Middle frontal gyrus (tissue), 1 donor: Measurements from ENCODE around the gene MSLN.
"Not testable (repeated sequence)": the region's sequence is repeated elsewhere in the genome, so short reads cannot be mapped to it uniquely, and the experiment has no call there.

ENCODE experiments used
- DNase-seq: peaks from one replicate; pipeline ENCODE4 v3.0.0-alpha.2; 2015; ENCODE audit warnings: low spot score; ENCODE audit errors: extremely low spot score

Gene MSLN

DNA sequence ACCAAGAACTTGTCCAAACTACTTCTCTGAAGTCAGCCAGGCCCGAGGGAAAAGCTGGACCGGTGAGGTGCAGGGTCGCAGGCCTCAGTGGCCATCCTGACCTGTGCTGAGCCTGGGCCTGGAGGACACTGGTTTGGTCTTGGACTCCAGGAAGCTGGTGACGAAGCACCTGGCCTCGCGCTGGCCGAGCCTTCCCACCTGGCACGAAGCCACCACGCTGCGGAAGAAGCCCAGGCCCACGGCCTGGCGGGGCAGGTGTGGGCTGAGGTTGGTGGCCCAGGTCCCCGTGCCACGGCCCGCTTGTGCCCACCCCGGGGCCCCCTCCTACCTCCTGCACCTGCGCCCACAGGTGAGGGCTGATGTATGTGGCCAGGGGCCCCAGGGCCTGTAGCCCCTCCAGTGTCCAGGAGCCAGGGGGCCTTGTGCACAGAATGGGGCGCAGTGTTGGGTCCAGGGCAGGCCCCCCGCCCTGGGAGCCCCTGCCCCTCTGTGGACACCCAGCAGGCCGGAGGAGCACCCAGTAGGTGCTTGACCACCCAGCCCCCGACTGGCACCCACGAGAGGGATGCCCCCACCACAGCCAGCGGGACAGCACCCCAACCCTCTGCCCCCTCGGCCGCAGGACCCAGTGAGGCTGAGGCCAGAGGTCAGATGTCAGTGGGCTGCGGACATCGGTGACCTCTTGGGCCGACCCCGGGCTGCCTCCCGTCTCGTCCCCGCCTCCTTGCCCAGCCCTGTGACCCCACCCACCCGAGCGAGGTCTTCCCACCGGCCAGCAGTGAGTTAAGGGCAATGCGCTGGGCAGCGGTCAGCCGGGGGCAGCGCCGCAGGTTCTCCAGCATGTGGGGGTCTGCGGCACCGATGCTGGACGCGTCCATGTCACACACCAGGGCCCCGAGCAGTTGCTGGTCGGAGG, 13.8 kb downstream of the MSLN start:
- DNase-seq = no peak

GRCh38 chr16:775236-775796, 14.8 kb downstream of the MSLN start:
- DNase-seq = no peak

GRCh38 chr16:776298-776697, 15.8 kb downstream of the MSLN start:
- DNase-seq = not testable (repeated sequence)

DNA sequence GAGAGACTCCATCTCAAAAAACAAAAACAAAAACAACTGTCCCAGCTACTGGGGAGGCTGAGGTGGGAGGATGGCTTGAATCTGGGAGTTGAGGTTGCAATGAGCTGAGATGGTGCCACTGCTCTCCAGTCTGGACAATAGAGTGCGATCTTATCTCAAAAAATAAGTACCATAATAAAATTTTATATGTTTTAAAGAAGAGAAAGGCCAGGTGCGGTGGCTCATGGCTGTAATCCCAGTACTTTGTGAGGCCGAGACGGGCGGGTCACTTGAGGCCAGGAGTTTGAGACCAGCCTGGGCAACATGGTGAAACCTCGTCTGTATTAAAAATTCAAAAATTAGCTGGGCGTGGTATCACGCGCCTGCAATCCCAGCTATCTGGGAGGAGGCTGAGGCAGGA, 16.3 kb downstream of the MSLN start:
- no peak for DNase-seq

DNA sequence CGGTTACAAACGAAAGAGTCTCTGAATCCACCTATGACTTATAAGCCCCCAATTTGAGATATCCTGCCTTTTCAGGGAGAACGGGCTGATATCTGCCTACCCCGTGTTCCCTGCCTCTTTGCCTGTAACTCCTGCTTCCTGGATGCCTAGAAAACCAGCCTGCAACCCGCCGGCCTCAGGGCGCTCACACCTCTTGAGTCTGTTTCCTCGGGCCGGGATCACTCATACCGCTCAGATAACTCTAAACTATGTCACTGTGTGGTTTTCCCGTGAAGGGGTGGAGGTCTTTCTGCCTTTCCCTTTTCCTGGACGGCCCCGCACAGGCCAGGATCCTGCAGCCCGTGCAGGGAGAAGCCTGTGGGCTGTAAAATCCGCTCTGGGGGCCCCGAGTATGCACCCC, 17.3 kb downstream of the MSLN start:
- DNase-seq = no peak

DNA sequence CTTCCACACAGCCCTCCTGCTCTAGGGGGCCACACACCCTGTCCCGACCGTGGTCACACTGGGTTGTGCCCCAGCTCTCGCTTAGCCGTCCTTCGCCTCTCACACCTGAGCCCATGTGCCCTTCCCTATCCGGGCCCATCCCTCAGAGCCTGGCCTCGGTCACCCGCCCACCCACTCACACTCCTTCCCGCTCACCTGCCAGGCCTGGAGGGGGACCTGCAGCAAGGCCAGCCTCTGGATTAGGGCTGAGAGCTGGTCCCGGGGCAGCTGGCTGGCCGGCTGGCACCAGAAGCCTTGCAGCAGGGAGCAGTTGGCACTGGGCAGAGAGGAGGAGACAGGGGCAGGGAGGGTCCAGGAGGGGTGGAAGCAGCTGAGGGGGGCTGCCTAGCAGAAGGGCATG, 17.9 kb downstream of the MSLN start:
- DNase-seq = no peak

- DNase-seq = no peak
These were observed 18.5 kb downstream of the MSLN start for GRCh38 chr16:778909-779527.

- DNase-seq = no peak
These were observed 19.0 kb downstream of the MSLN start for GRCh38 chr16:779561-779960.

DNA sequence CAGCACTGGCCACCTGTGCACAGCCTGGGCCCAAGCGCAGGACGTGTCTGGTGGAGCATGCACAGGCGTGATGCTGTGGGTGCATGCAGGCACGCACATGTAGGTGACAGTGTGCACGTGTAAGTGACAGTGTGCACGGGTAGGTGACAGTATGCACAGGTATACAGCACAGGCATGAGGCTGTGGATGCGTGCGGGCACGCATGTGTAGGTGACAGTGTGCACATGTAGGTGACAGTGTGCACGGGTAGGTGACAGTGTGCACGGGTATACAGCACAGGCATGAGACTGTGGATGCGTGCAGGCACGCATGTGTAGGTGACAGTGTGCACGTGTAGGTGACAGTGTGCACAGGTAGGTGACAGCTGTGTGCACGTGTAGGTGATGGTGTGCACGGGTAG, 19.8 kb downstream of the MSLN start:
- no peak for DNase-seq

- no peak for DNase-seq
These were observed 20.9 kb downstream of the MSLN start for GRCh38 chr16:781346-782010.

- DNase-seq = no peak
These were observed 21.7 kb downstream of the MSLN start for GRCh38 chr16:782258-782657.

- DNase-seq = no peak
These were observed 22.4 kb downstream of the MSLN start for GRCh38 chr16:782766-783403.

DNA sequence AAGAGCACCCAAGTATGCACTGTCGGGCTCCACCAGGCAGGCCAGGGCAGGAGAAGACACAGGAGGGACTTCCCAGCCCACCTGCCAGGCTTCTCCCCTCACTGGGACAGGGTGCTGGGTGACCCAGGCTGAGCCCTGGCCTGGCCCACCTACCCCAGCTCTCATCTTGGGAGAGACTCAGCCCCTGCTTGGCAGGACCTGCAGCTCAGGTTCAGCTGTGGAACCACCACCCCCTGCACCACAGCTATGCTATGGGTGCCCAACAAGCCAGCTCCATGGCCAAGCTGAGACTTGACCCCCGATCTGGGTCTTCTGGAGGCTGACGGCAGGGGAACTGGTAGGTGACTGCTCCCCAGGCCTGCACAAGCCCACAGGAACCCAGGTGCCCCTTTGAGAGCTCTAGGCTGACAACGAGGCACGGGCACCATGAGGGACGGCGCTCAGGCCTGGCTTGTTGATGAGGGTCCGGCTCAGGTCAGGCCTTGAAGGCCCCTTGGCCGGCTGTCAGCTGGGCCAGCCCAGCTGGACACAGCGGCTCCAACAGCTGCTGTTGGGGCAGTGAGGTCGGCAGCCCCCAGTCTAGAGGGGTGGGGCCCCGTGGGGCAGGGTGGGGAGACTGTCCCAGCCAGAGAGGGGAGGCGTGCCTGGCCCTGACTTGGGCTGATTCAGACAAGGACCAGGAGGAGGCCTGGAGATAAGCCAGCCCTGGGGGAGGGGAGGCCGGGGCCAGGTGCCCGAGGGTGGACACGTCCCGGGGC, 23.0 kb downstream of the MSLN start:
- DNase-seq = no peak

GRCh38 chr16:784431-784830, 23.9 kb downstream of the MSLN start:
- DNase-seq = no peak

- DNase-seq = no peak
These were observed 25.3 kb downstream of the MSLN start for GRCh38 chr16:785563-786535.

- no peak for DNase-seq
These were observed 26.9 kb downstream of the MSLN start for GRCh38 chr16:787321-787966.

DNA sequence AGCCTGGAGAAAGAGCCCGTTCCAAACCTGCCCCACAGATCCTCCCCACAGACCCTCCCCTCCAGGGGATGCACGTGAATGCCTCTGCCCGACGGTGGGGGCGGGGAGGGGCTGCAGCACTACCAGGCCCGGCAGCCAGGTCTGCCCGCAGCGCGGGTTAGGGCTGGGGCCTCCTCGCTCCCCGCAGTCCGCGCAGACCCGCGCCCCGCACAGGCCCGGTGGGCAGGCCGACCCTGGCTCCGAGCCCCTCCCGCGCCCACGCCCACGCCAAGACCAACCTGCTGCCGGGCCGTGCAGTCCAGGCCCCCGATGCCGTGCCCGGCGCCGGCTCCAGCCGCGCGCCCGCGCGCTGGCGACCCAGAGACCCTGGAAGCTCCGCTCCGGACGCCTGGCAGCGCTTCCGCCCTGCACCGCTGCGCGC, 27.5 kb downstream of the MSLN start, which contains the start of gene RPUSD1:
TSS of gene RPUSD1 (minus strand) at position 404 of the 421 bp plus-strand sequence. CDS start 644 bp downstream, outside the sequence.
- DNase-seq = no peak

DNA sequence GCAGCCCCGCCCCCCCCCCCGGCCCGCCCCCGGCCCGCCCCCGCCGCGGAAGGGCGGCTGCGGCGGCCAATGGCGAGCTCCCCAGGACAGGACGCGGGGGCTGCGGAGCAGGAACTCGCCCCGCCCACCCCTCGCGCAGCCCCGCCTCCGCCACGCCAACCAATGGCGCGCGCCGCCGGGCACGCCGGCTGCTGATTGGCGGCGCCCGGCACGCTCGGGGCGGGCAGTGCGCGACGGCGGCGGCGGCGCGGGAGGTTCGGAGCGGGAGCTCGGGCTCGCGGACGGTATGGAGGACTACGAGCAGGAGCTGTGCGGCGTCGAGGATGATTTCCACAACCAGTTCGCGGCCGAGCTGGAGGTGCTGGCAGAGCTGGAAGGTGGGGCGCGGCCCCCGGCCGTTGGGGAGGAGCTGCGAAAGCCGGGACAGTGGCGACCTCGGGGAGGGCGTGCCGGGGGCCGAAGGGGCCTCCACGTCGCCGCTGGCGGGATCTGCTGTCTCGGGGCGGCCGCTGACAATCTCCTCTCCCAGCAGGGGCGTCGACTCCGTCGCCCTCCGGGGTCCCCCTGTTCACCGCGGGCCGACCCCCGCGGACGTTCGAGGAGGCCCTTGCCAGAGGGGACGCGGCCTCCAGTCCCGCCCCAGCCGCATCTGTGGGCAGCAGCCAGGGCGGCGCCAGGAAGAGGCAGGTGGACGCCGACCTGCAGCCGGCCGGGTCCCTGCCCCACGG, 28.0 kb downstream of the MSLN start, which contains the start of gene CHTF18:
TSS of gene CHTF18 (plus strand) at position 222 of the 728 bp plus-strand sequence. CDS start at position 287, 65 bp downstream.
- peak; percentile 87 for DNase-seq
